Transverse colon (tissue), 4 donors: ENCODE data around the gene HCFC1. TPM values are rescaled to one million over a fixed set of nuclear protein-coding genes. Genes with fewer than 3 reads are reported as not detected.

ENCODE experiments used
- DNase-seq: peaks from one replicate; pipeline ENCODE4 v3.0.0-alpha.2; 2019
- H3K27ac ChIP-seq, 4 donors: fragments of 200-600 bp; sonication (generic); 2 replicates each; pipeline ENCODE4 v1.5.1; 2016 to 2018; ENCODE audit warnings: inconsistent platforms in 4 of 4
- H3K27me3 ChIP-seq: fragments of 200-600 bp; sonication (generic); 2 replicates; pipeline ENCODE4 v1.5.1; 2017; ENCODE audit warnings: inconsistent platforms
- H3K36me3 ChIP-seq, 4 donors: fragments of 200-600 bp; sonication (generic); 2 replicates each; pipeline ENCODE4 v1.5.1; 2017 to 2019; ENCODE audit warnings: inconsistent platforms in 4 of 4
- H3K4me1 ChIP-seq, 4 donors: fragments of 200-600 bp; sonication (generic); 2 replicates each; pipeline ENCODE4 v1.5.1; 2017 to 2020; ENCODE audit warnings: inconsistent platforms in 4 of 4
- H3K4me3 ChIP-seq, 4 donors: fragments of 200-600 bp; sonication (generic); 1 replicate in 1 of 4; 2 replicates in 3 of 4; pipeline versions ENCODE4 v1.5.1 to v1.6.1; 2017 to 2019; ENCODE audit warnings: inconsistent platforms in 4 of 4
- H3K9me3 ChIP-seq, 2 donors: fragments of 200-600 bp; sonication (generic); 2 replicates each; pipeline ENCODE4 v1.5.1; 2017 to 2019; ENCODE audit warnings: inconsistent platforms in 2 of 2
- CTCF ChIP-seq, 5 experiments: fragments of 200-600 bp in 3 of 5; fragments of 450-650 bp in 2 of 5; sonication (generic) in 3 of 5; IDR thresholded peaks; 1 replicate in 2 of 5; 2 replicates in 3 of 5; pipeline ENCODE4 v1.5.1; 2016 to 2017; ENCODE audit warnings: antibody characterized with exemption in 5 of 5, inconsistent platforms in 3 of 5, mild to moderate bottlenecking in 2 of 5, moderate library complexity in 1 of 5
- EP300 ChIP-seq: sonication (generic); formaldehyde crosslinking; IDR thresholded peaks from one replicate; pipeline ENCODE4 v1.6.1; 2017; ENCODE audit warnings: antibody characterized with exemption, low read depth
- POLR2A ChIP-seq: fragments of 450-650 bp; IDR thresholded peaks from one replicate; pipeline ENCODE4 v1.6.1; 2016; ENCODE audit warnings: antibody characterized with exemption, mild to moderate bottlenecking, moderate library complexity
- POLR2AphosphoS5 ChIP-seq, 3 donors: sonication (generic); formaldehyde crosslinking; IDR thresholded peaks; one replicate each; pipeline ENCODE4 v1.6.1; 2016; ENCODE audit warnings: antibody characterized with exemption in 3 of 3
- WGBS, 2 donors: methylation state at CpG; one replicate each; pipeline ENCODE4 v1.1.5; 2018; ENCODE audit warnings: low coverage in 1 of 2; 5-methylcytosine and 5-hydroxymethylcytosine counted together
- in situ Hi-C, 4 donors: fragments of 200-750 bp; cut with MboI; loops; one replicate each; pipeline versions ENCODE4 v1.15.0 to v1.15.1; 2017; ENCODE audit warnings: low sequenced_read_pairs in 3 of 4, low pct_ligation_motif_present in 1 of 4, low pct_unique_long_range_greater_than_20kb in 1 of 4
- intact Hi-C: fragments of 100-400 bp; cut with DNase I; formaldehyde crosslinking; loops from one replicate; pipeline ENCODE4 v1.15.1; 2023; ENCODE audit warnings: low total_unique reads
- total RNA-seq, 4 donors: library from RNA; depleted of rRNA; stranded (reverse); fragments of >200 nt; gene quantifications; one replicate each; pipeline ENCODE4 v1.1.0, GENCODE V29; 2016

HCFC1 gene
- total RNA-seq, 4 donors from 2014 or later: 34.0 to 68.5 (median 49.8) TPM

GRCh38 chrX:153928846-153929245 is 42.8 kb downstream of the HCFC1 start:
- intact Hi-C loops: no loop called here
- no peak for DNase-seq
- Histone ChIP-seq H3K36me3 (no peaks in the 10 kb centered on the region), H3K27me3 (no peaks in the 10 kb centered on the region), H3K27ac (peak overlapping the region; percentile 75 to 96 (median 81)), H3K4me1 (peaks cover 6 to 27% (median 17%) of the 10 kb centered on the region in 4 donors), H3K9me3 (no peaks in the 10 kb centered on the region), H3K4me3 (peak overlapping the region in 1 of 4 donors; percentile 25)
- WGBS, 2 donors: 39% methylated on average over 9 of the region's 9 CpGs; no CpG with 5 or more reads in 1 of the 2 donors
- in situ Hi-C loops: loop anchor here in 1 of 4 donors (25.0 kb wide), 2 partner anchors 142 to 967 kb away; partner anchors contain the start of genes IDH3G, SRPK3 and SSR4
- TF ChIP-seq EP300 (no peak), CTCF (IDR thresholded peaks at IDR 0.05) (no peak), POLR2A (no peak), POLR2AphosphoS5 (IDR thresholded peaks at IDR 0.05) (no peak)

GRCh38 chrX:153927922-153928760 is 43.5 kb downstream of the HCFC1 start:
- DNase-seq: peak; percentile 96
- Histone ChIP-seq H3K27me3 (no peaks in the 10 kb centered on the region), H3K27ac (peak overlapping the region; percentile 96 to 99 (median 98)), H3K36me3 (no peaks in the 10 kb centered on the region), H3K4me1 (peaks cover 7 to 26% (median 16%) of the 10 kb centered on the region in 4 donors), H3K9me3 (no peaks in the 10 kb centered on the region), H3K4me3 (peak overlapping the region; percentile 52 to 63 (median 53))
- intact Hi-C loops: no loop called here
- in situ Hi-C loops: loop anchor here in 1 of 4 donors (25.0 kb wide), 2 partner anchors 141 to 966 kb away; partner anchors contain the start of genes IDH3G, SRPK3 and SSR4
- 43% methylated on average over 60 of the region's 76 CpGs; no CpG with 5 or more reads in 1 of the 2 donors for WGBS, 2 donors
- TF ChIP-seq CTCF (IDR thresholded peaks at IDR 0.05): no peak
- peak; percentile 65 for TF ChIP-seq POLR2A
- TF ChIP-seq EP300: no peak
- peak; percentile 65 to 78 (median 69) for TF ChIP-seq POLR2AphosphoS5 (IDR thresholded peaks at IDR 0.05)

- Histone ChIP-seq H3K27ac (peak overlapping the region; percentile 96 to 99 (median 98)), H3K4me3 (peak overlapping the region; percentile 52 to 63 (median 53)), H3K27me3 (no peaks in the 10 kb centered on the region), H3K9me3 (no peaks in the 10 kb centered on the region), H3K4me1 (peaks cover 7 to 30% (median 19%) of the 10 kb centered on the region in 4 donors), H3K36me3 (no peaks in the 10 kb centered on the region)
- intact Hi-C loops (no loop called here), in situ Hi-C loops (loop anchor here in 1 of 4 donors (25.0 kb wide), 2 partner anchors 140 to 965 kb away; partner anchors contain the start of genes IDH3G, SRPK3 and SSR4)
- 39% methylated on average over 8 of the region's 8 CpGs; no CpG with 5 or more reads in 1 of the 2 donors for whole genome bisulfite sequencing, 2 donors
- TF ChIP-seq POLR2AphosphoS5 (IDR thresholded peaks at IDR 0.05) (no peak), EP300 (no peak)
- DNase-seq: no peak
Observed at GRCh38 chrX:153927672-153927921, 44.0 kb downstream of the HCFC1 start.

GRCh38 chrX:153926858-153927671 is 44.6 kb downstream of the HCFC1 start:
- H3K27me3 ChIP-seq: no peaks in the 10 kb centered on the region
- in situ Hi-C loops (loop anchor here in 1 of 4 donors (25.0 kb wide), 2 partner anchors 140 to 965 kb away; partner anchors contain the start of genes IDH3G, SRPK3 and SSR4), intact Hi-C loops (no loop called here)
- peak overlapping the region; percentile 52 to 63 (median 53) for H3K4me3 ChIP-seq
- H3K9me3 ChIP-seq: no peaks in the 10 kb centered on the region
- H3K27ac ChIP-seq: peak overlapping the region; percentile 96 to 99 (median 98)
- 34% methylated on average over 24 of the region's 31 CpGs; no CpG with 5 or more reads in 1 of the 2 donors for WGBS, 2 donors
- no peak for TF ChIP-seq CTCF (IDR thresholded peaks at IDR 0.05)
- no peak for TF ChIP-seq POLR2A
- TF ChIP-seq POLR2AphosphoS5 (IDR thresholded peaks at IDR 0.05): peak in 2 of 3 donors; percentile 30 to 49
- no peak for TF ChIP-seq EP300
- peak; percentile 77 for DNase-seq
- H3K36me3 ChIP-seq: no peaks in the 10 kb centered on the region
- peaks cover 7 to 34% (median 19%) of the 10 kb centered on the region in 4 donors for H3K4me1 ChIP-seq
